Measurements from ENCODE around the gene UBE2D3. TPM values are rescaled to one million over a fixed set of nuclear protein-coding genes. Genes with fewer than 3 reads are reported as not detected.

UBE2D3 gene
- total RNA-seq, 1 donor from 2014 or later: 312 TPM

GRCh38 chr4:102794999-102795398 is 32.4 kb downstream of the UBE2D3 start:
- Mint-ChIP-seq H3K36me3 (ENCODE audit: low read depth) (peaks cover 29% of the 10 kb centered on the region), H3K27me3 (ENCODE audit: low read depth) (no peaks in the 10 kb centered on the region)

DNA sequence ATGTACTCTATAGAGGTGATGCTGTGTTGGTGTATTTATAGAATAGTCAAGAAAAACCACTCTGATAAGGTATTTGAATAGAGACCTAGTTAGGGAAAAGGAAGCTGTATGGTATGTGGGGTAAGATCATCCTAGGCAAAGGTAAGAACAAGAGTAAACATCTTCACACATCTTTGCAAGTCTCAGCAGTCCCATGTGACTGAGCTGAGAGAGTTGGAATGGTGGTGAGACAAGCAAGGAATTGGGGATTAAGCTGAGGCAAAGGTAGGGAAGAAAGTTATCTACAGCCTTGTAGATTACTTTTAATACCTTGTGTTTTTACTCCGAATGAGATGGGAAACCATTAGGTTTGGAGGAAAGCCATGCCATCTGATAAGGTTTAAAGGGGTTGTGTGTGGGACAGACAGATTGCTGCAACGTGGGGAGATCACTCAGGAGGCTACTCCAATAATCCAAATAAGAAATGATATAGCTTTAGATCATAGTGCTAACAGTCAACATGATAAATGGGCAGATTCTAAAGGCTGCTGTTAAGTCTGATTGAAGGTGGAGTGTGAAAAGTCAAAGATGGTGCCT is 34.9 kb downstream of the UBE2D3 start:
- Mint-ChIP-seq H3K4me1 (no peaks in the 10 kb centered on the region), H3K27ac (ENCODE audit: unreplicated experiment) (no peak overlapping the region), H3K36me3 (ENCODE audit: low read depth) (peaks cover 32% of the 10 kb centered on the region), H3K27me3 (ENCODE audit: low read depth) (no peaks in the 10 kb centered on the region), H3K4me3 (no peak overlapping the region), H3K9me3 (peaks cover 1% of the 10 kb centered on the region)
- TF ChIP-seq, protein P1, sequence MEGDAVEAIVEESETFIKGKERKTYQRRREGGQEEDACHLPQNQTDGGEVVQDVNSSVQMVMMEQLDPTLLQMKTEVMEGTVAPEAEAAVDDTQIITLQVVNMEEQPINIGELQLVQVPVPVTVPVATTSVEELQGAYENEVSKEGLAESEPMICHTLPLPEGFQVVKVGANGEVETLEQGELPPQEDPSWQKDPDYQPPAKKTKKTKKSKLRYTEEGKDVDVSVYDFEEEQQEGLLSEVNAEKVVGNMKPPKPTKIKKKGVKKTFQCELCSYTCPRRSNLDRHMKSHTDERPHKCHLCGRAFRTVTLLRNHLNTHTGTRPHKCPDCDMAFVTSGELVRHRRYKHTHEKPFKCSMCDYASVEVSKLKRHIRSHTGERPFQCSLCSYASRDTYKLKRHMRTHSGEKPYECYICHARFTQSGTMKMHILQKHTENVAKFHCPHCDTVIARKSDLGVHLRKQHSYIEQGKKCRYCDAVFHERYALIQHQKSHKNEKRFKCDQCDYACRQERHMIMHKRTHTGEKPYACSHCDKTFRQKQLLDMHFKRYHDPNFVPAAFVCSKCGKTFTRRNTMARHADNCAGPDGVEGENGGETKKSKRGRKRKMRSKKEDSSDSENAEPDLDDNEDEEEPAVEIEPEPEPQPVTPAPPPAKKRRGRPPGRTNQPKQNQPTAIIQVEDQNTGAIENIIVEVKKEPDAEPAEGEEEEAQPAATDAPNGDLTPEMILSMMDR (conservative IDR thresholded peaks at IDR 0.05): no peak
- no peak for DNase-seq (ENCODE audit: low read depth, low spot score)

More at GRCh38 chr4:102794999-102795398, 32.4 kb downstream of the UBE2D3 start:
- DNase-seq (ENCODE audit: low read depth, low spot score): no peak
- TF ChIP-seq, protein P1 (conservative IDR thresholded peaks at IDR 0.05): no peak
- Mint-ChIP-seq H3K9me3 (no peaks in the 10 kb centered on the region), H3K4me1 (no peaks in the 10 kb centered on the region), H3K27ac (ENCODE audit: unreplicated experiment) (no peak overlapping the region), H3K4me3 (no peak overlapping the region)

- peaks cover 3% of the 10 kb centered on the region for H3K9me3 Mint-ChIP-seq
- TF ChIP-seq, protein P1 (conservative IDR thresholded peaks at IDR 0.05): no peak
- H3K4me3 Mint-ChIP-seq: no peak overlapping the region
- H3K36me3 Mint-ChIP-seq (ENCODE audit: low read depth): peaks cover 32% of the 10 kb centered on the region
- no peaks in the 10 kb centered on the region for H3K4me1 Mint-ChIP-seq
- H3K27ac Mint-ChIP-seq (ENCODE audit: unreplicated experiment): no peak overlapping the region
- DNase-seq (ENCODE audit: low read depth, low spot score): no peak
- H3K27me3 Mint-ChIP-seq (ENCODE audit: low read depth): no peaks in the 10 kb centered on the region
Observed at GRCh38 chr4:102791318-102791835, 36.0 kb downstream of the UBE2D3 start.

DNA sequence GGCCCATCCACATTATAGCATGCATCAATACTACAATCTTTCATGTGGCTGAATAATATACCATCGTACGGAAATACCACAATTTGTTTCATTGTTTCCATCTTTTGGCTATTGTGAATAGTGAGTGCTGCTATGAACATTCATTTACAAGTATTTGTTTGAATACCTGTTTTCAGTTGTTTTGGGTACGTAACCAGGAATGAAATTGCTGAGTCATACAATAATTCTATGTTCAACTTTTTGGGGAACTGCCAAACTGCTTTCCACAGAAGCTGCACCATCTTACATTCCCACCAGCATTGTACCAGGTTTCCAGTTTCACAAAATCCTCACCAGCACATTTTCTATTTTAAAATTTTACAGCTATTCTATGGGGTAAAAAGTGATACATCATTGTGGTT is 38.0 kb downstream of the UBE2D3 start:
- Mint-ChIP-seq H3K27ac (ENCODE audit: unreplicated experiment) (no peak overlapping the region), H3K4me1 (no peaks in the 10 kb centered on the region), H3K27me3 (ENCODE audit: low read depth) (no peaks in the 10 kb centered on the region), H3K4me3 (no peak overlapping the region), H3K9me3 (peaks cover 3% of the 10 kb centered on the region), H3K36me3 (ENCODE audit: low read depth) (peaks cover 17% of the 10 kb centered on the region)
- DNase-seq (ENCODE audit: low read depth, low spot score): no peak
- TF ChIP-seq, protein P1 (conservative IDR thresholded peaks at IDR 0.05): no peak

DNA sequence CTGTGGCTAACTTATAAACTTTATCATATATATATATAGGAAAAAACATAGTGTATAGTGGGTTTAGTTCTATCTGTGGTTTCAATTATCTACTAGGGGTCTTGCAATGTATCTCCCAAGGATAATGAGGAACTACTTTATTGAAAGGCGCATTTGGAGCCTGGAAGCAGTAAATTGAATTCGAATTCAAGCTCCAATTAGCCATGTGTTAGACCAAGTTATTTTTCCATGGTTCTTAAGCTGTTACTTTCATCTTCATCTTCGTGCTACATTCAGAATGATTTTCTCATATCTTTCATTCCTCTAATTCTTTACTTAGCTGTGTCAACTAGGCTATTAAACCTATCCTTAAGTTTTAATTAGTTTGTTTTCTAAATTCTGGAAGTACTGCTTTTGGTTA is 39.4 kb downstream of the UBE2D3 start:
- H3K27ac Mint-ChIP-seq (ENCODE audit: unreplicated experiment): no peak overlapping the region
- H3K36me3 Mint-ChIP-seq (ENCODE audit: low read depth): peaks cover 15% of the 10 kb centered on the region
- H3K27me3 Mint-ChIP-seq (ENCODE audit: low read depth): no peaks in the 10 kb centered on the region
- peaks cover 3% of the 10 kb centered on the region for H3K9me3 Mint-ChIP-seq
- TF ChIP-seq, protein P1 (conservative IDR thresholded peaks at IDR 0.05): no peak
- no peaks in the 10 kb centered on the region for H3K4me1 Mint-ChIP-seq
- DNase-seq (ENCODE audit: low read depth, low spot score): no peak
- H3K4me3 Mint-ChIP-seq: no peak overlapping the region

Data from neural crest cell (in vitro differentiated cells).